ENCODE measurements around the gene CHD9NB.
A peak's percentile ranks its signal among the peaks of the same experiment; 100 is the strongest.
"Not testable (repeated sequence)": the region's sequence is repeated elsewhere in the genome, so short reads cannot be mapped to it uniquely, and the experiment has no call there.

Gene CHD9NB

GRCh38 chr16:53040788-53041187, 11.9 kb downstream of the CHD9NB start:
- DNase-seq (ENCODE audit: extremely low spot score, insufficient read length, low read depth) (no peak), FAIRE-seq (no peak)

- DNase-seq (ENCODE audit: extremely low spot score, insufficient read length, low read depth); FAIRE-seq: not testable (repeated sequence)
Observed at GRCh38 chr16:53036711-53037110, 16.0 kb downstream of the CHD9NB start.

- DNase-seq (ENCODE audit: extremely low spot score, insufficient read length, low read depth) (no peak), FAIRE-seq (no peak)
Observed at GRCh38 chr16:53036066-53036465, 16.6 kb downstream of the CHD9NB start.

- DNase-seq (ENCODE audit: extremely low spot score, insufficient read length, low read depth) (no peak), FAIRE-seq (no peak)
Observed at GRCh38 chr16:53035176-53035942, 17.3 kb downstream of the CHD9NB start.

- no peak for FAIRE-seq
Observed at GRCh38 chr16:53034306-53034705, 18.4 kb downstream of the CHD9NB start.

GRCh38 chr16:53031323-53031942, 21.3 kb downstream of the CHD9NB start:
- FAIRE-seq = no peak

More at GRCh38 chr16:53034306-53034705, 18.4 kb downstream of the CHD9NB start:
- no peak for DNase-seq (ENCODE audit: extremely low spot score, insufficient read length, low read depth)

GRCh38 chr16:53029971-53030370, 22.7 kb downstream of the CHD9NB start:
- DNase-seq (ENCODE audit: extremely low spot score, insufficient read length, low read depth) = no peak
- FAIRE-seq = no peak

More at GRCh38 chr16:53031323-53031942, 21.3 kb downstream of the CHD9NB start:
- DNase-seq (ENCODE audit: extremely low spot score, insufficient read length, low read depth) = no peak

- FAIRE-seq (no peak), DNase-seq (ENCODE audit: extremely low spot score, insufficient read length, low read depth) (no peak)
Observed at GRCh38 chr16:53024045-53024444, 28.7 kb downstream of the CHD9NB start.

- FAIRE-seq = peak; percentile 74
Observed at GRCh38 chr16:53022374-53022773, 30.3 kb downstream of the CHD9NB start.

GRCh38 chr16:53018834-53019416, 33.8 kb downstream of the CHD9NB start:
- FAIRE-seq = no peak
- DNase-seq (ENCODE audit: extremely low spot score, insufficient read length, low read depth) = no peak

More at GRCh38 chr16:53022374-53022773, 30.3 kb downstream of the CHD9NB start:
- peak; percentile 5 for DNase-seq (ENCODE audit: extremely low spot score, insufficient read length, low read depth)

- FAIRE-seq = no peak
- no peak for DNase-seq (ENCODE audit: extremely low spot score, insufficient read length, low read depth)
Observed at GRCh38 chr16:53014287-53014686, 38.4 kb downstream of the CHD9NB start.

GRCh38 chr16:53007095-53007494, 45.6 kb downstream of the CHD9NB start:
- no peak for FAIRE-seq
- DNase-seq (ENCODE audit: extremely low spot score, insufficient read length, low read depth) = no peak

GRCh38 chr16:52997922-52998321, 54.8 kb downstream of the CHD9NB start:
- DNase-seq (ENCODE audit: extremely low spot score, insufficient read length, low read depth) (no peak), FAIRE-seq (no peak)

GRCh38 chr16:52994942-52995341, 57.8 kb downstream of the CHD9NB start:
- no peak for DNase-seq (ENCODE audit: extremely low spot score, insufficient read length, low read depth)
- FAIRE-seq = no peak

GRCh38 chr16:52993179-52993578, 59.5 kb downstream of the CHD9NB start:
- FAIRE-seq = no peak
- no peak for DNase-seq (ENCODE audit: extremely low spot score, insufficient read length, low read depth)

GRCh38 chr16:52991572-52991971, 61.1 kb downstream of the CHD9NB start:
- DNase-seq (ENCODE audit: extremely low spot score, insufficient read length, low read depth) = no peak
- FAIRE-seq = no peak
